Stimulated activated CD4-positive, alpha-beta T cell treated with anti-CD3 and anti-CD28 coated beads, Interleukin-15, amount 100 ng/mL, for 1 hour (primary cell): Measurements from ENCODE around the gene OTUB1.

Experiments used
- DNase-seq, 2 donors: peaks; one replicate each; pipeline ENCODE4 v3.0.0-alpha.2; 2020; ENCODE audit warnings: low read depth in 1 of 2, low spot score in 1 of 2

Gene OTUB1

GRCh38 chr11:63974259-63975143 is 11.7 kb upstream of the OTUB1 start, which contains the start of gene COX8A:
COX8A (plus strand) TSS chr11:63974620; CDS start chr11:63974681, 61 bp downstream.
- peak; percentile 78 to 85 for DNase-seq

GRCh38 chr11:63978551-63979239 is 7.5 kb upstream of the OTUB1 start:
- no peak for DNase-seq

GRCh38 chr11:63979426-63979825 is 6.8 kb upstream of the OTUB1 start:
- no peak for DNase-seq

GRCh38 chr11:63985812-63986155 is 454 bp upstream of the OTUB1 start:
- DNase-seq = peak; percentile 43 to 48

GRCh38 chr11:63986932-63987513 is 785 bp downstream of the OTUB1 start:
- DNase-seq = no peak

- DNase-seq = no peak
These were observed 5.3 kb downstream of the OTUB1 start for GRCh38 chr11:63991558-63991957.

- DNase-seq = no peak
These were observed 6.9 kb downstream of the OTUB1 start for GRCh38 chr11:63993100-63993499.

- DNase-seq = no peak
These were observed 7.8 kb downstream of the OTUB1 start for GRCh38 chr11:63993993-63994392.

- DNase-seq = no peak
These were observed 10.3 kb downstream of the OTUB1 start for GRCh38 chr11:63996512-63996911.

GRCh38 chr11:63997104-63997700 is 11.0 kb downstream of the OTUB1 start:
- DNase-seq = no peak

- no peak for DNase-seq
These were observed 11.6 kb downstream of the OTUB1 start for GRCh38 chr11:63997801-63998337.

- no peak for DNase-seq
These were observed 12.5 kb downstream of the OTUB1 start for GRCh38 chr11:63998558-63999348.

- DNase-seq = peak; percentile 37 to 61
These were observed 13.2 kb downstream of the OTUB1 start for GRCh38 chr11:63999349-64000025.

- DNase-seq = peak; percentile 51 to 59
These were observed 13.9 kb downstream of the OTUB1 start for GRCh38 chr11:64000026-64000739.

- DNase-seq = no peak
These were observed 14.7 kb downstream of the OTUB1 start for GRCh38 chr11:64000740-64001483.

- DNase-seq = no peak
These were observed 15.5 kb downstream of the OTUB1 start for GRCh38 chr11:64001484-64002420.

GRCh38 chr11:64003807-64004589 is 17.8 kb downstream of the OTUB1 start:
- DNase-seq = no peak
